ENCODE measurements around the gene BICD2. TPM values are rescaled to one million over a fixed set of nuclear protein-coding genes. Genes with fewer than 3 reads are reported as not detected.

BICD2 gene
- polyA plus RNA-seq, 3 donors, result 13.8 to 29.4 (median 25.6) TPM

DNA sequence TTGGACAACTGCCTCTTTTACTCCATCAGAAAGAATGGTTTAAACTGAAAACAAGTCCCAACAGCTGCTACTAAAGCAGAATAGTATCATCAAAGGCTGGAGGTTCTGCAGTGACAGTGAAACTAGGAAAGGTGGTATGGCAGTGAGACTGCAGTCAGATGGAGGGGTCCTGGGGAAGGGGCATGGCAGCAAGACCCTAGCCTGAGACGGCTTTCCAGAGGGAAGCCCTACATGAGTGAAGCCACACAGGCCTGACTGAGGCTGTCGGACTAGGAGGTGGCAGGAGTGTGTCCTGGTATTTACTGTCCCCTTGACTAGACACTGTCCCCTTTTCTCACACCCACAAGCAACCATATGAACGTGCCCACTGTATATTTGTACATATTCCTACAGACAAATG is 54.3 kb downstream of the BICD2 start:
- Histone ChIP-seq H3K4me2 (replicated peaks; ENCODE audit: extremely low read depth, low read length, poor library complexity, severe bottlenecking) (no peak overlapping the region), H3K27ac (ENCODE audit: low read depth in 1 of 2, low read length in 2 of 2) (peak overlapping the region in 1 of 2 donors; percentile 2), H3K4me3 (replicated peaks in 1 of 3; ENCODE audit: low read depth in 2 of 3, low read length in 3 of 3) (no peak overlapping the region), H2AFZ (ENCODE audit: insufficient read depth, low read depth, low read length, poor library complexity, severe bottlenecking) (no peak overlapping the region), H4K20me1 (ENCODE audit: insufficient read depth, low read length) (peaks cover 72% of the 10 kb centered on the region), H3K9ac (ENCODE audit: insufficient read depth, low read length, poor library complexity, severe bottlenecking) (no peak overlapping the region), H3K79me2 (ENCODE audit: insufficient read depth, low read length) (peaks cover 6% of the 10 kb centered on the region), H3K9me3 (replicated peaks in 1 of 2; ENCODE audit: control insufficient read depth in 1 of 2, insufficient read depth in 1 of 2, low read length in 2 of 2) (no peaks in the 10 kb centered on the region), H3K36me3 (replicated peaks in 1 of 2; ENCODE audit: control insufficient read depth in 1 of 2, insufficient read depth in 2 of 2, low read length in 2 of 2) (peaks cover 62 to 89% of the 10 kb centered on the region in 2 donors), H3K27me3 (ENCODE audit: control insufficient read depth in 2 of 2, insufficient read depth in 2 of 2, low read length in 2 of 2) (no peaks in the 10 kb centered on the region), H3K4me1 (ENCODE audit: control insufficient read depth in 1 of 2, insufficient read depth in 2 of 2, low read length in 2 of 2) (peaks cover 7 to 8% of the 10 kb centered on the region in 2 donors)
- peaks cover 13% of the 10 kb centered on the region for H3K4me1 Mint-ChIP-seq
- H3K27me3 Mint-ChIP-seq (ENCODE audit: low read depth in 3 of 3), result no peaks in the 10 kb centered on the region
- no CpG with 5 or more reads among the region's 3 CpGs for WGBS (ENCODE audit: insufficient coverage)
- H3K27ac Mint-ChIP-seq, result no peak overlapping the region
- intact Hi-C loops (cut with micrococcal nuclease), result no loop called here
- H3K4me3 Mint-ChIP-seq, result no peak overlapping the region
- H3K9me3 Mint-ChIP-seq, result no peaks in the 10 kb centered on the region
- TF ChIP-seq, protein P1, sequence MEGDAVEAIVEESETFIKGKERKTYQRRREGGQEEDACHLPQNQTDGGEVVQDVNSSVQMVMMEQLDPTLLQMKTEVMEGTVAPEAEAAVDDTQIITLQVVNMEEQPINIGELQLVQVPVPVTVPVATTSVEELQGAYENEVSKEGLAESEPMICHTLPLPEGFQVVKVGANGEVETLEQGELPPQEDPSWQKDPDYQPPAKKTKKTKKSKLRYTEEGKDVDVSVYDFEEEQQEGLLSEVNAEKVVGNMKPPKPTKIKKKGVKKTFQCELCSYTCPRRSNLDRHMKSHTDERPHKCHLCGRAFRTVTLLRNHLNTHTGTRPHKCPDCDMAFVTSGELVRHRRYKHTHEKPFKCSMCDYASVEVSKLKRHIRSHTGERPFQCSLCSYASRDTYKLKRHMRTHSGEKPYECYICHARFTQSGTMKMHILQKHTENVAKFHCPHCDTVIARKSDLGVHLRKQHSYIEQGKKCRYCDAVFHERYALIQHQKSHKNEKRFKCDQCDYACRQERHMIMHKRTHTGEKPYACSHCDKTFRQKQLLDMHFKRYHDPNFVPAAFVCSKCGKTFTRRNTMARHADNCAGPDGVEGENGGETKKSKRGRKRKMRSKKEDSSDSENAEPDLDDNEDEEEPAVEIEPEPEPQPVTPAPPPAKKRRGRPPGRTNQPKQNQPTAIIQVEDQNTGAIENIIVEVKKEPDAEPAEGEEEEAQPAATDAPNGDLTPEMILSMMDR (IDR thresholded peaks at IDR 0.05), result no peak
- no peak for DNase-seq
- peaks cover 74 to 84% of the 10 kb centered on the region in 2 donors for H3K36me3 Mint-ChIP-seq

DNA sequence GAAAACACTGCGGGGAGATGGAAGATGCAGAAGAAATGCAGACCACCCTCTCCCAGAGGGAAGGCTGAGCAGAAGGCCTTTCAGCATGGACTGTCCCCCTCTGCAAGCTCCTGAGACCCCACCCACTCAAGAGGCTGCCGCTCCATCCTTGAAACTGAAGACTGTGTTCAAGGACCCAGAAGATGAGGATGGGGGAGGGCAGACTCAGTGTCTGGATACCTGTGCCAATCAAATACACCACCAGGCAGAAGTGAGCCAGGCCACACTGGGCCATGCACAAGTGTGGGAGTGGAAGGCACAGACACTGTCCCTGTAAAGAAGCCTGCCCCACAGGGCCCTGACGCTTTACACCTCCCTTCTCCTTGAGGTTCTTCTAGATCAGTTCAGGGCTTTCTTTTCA is 54.7 kb downstream of the BICD2 start:
- H3K4me2 ChIP-seq (replicated peaks; ENCODE audit: extremely low read depth, low read length, poor library complexity, severe bottlenecking), result no peak overlapping the region
- Mint-ChIP-seq H3K4me3 (no peak overlapping the region), H3K9me3 (no peaks in the 10 kb centered on the region), H3K4me1 (peaks cover 13% of the 10 kb centered on the region), H3K36me3 (peaks cover 72 to 80% of the 10 kb centered on the region in 2 donors), H3K27ac (no peak overlapping the region), H3K27me3 (ENCODE audit: low read depth in 3 of 3) (no peaks in the 10 kb centered on the region)
- H2AFZ ChIP-seq (ENCODE audit: insufficient read depth, low read depth, low read length, poor library complexity, severe bottlenecking), result no peak overlapping the region
- peaks cover 7 to 8% of the 10 kb centered on the region in 2 donors for H3K4me1 ChIP-seq (ENCODE audit: control insufficient read depth in 1 of 2, insufficient read depth in 2 of 2, low read length in 2 of 2)
- 100% methylated on average over 1 of the region's 3 CpGs for WGBS (ENCODE audit: insufficient coverage)
- peaks cover 67% of the 10 kb centered on the region for H4K20me1 ChIP-seq (ENCODE audit: insufficient read depth, low read length)
- H3K27ac ChIP-seq (ENCODE audit: low read depth in 1 of 2, low read length in 2 of 2), result no peak overlapping the region
- no peak for DNase-seq
- peaks cover 6% of the 10 kb centered on the region for H3K79me2 ChIP-seq (ENCODE audit: insufficient read depth, low read length)
- TF ChIP-seq, protein P1 (IDR thresholded peaks at IDR 0.05), result no peak
- H3K9me3 ChIP-seq (replicated peaks in 1 of 2; ENCODE audit: control insufficient read depth in 1 of 2, insufficient read depth in 1 of 2, low read length in 2 of 2), result no peaks in the 10 kb centered on the region
- H3K27me3 ChIP-seq (ENCODE audit: control insufficient read depth in 2 of 2, insufficient read depth in 2 of 2, low read length in 2 of 2), result no peaks in the 10 kb centered on the region
- no peak overlapping the region for H3K9ac ChIP-seq (ENCODE audit: insufficient read depth, low read length, poor library complexity, severe bottlenecking)
- H3K36me3 ChIP-seq (replicated peaks in 1 of 2; ENCODE audit: control insufficient read depth in 1 of 2, insufficient read depth in 2 of 2, low read length in 2 of 2), result peaks cover 58 to 87% of the 10 kb centered on the region in 2 donors
- intact Hi-C loops (cut with micrococcal nuclease), result no loop called here
- H3K4me3 ChIP-seq (replicated peaks in 1 of 3; ENCODE audit: low read depth in 2 of 3, low read length in 3 of 3), result no peak overlapping the region
